GM12864 (cell line): ENCODE measurements around the gene MCEMP1.

Experiments
- DNase-seq: peaks from one replicate; pipeline ENCODE4 v3.0.0-alpha.2; 2011; ENCODE audit warnings: low read depth
- H3K4me3 ChIP-seq: 2 replicates; pipeline ENCODE4 v1.5.1; 2011; ENCODE audit warnings: mild to moderate bottlenecking, low read depth, low read length, control low read depth
- CTCF ChIP-seq: IDR thresholded peaks from 2 replicates; pipeline ENCODE4 v1.5.1; 2011; ENCODE audit warnings: low read depth, mild to moderate bottlenecking, moderate library complexity, low read length, control low read depth, inconsistent platforms; ENCODE audit errors: missing control alignments

MCEMP1 gene

GRCh38 chr19:7674010-7675005, 2.6 kb upstream of the MCEMP1 start:
- no peak for TF ChIP-seq CTCF
- peak; percentile 56 for DNase-seq
- no peak overlapping the region for H3K4me3 ChIP-seq

GRCh38 chr19:7676376-7676775, 514 bp upstream of the MCEMP1 start:
- no peak for DNase-seq
- TF ChIP-seq CTCF: no peak
- H3K4me3 ChIP-seq: peak overlapping the region; percentile 11; the same call in 1 of the 2 replicates

GRCh38 chr19:7677669-7678311, 900 bp downstream of the MCEMP1 start:
- H3K4me3 ChIP-seq: no peak overlapping the region
- TF ChIP-seq CTCF: no peak
- DNase-seq: no peak

GRCh38 chr19:7678971-7679751, 2.3 kb downstream of the MCEMP1 start:
- H3K4me3 ChIP-seq: no peak overlapping the region
- DNase-seq: peak; percentile 76
- TF ChIP-seq CTCF: peak; percentile 76

GRCh38 chr19:7679771-7680605, 3.1 kb downstream of the MCEMP1 start:
- no peak for DNase-seq
- no peak for TF ChIP-seq CTCF
- peak overlapping the region; percentile 98 for H3K4me3 ChIP-seq
